ENCODE results near the gene OCRL. TPM values are rescaled to one million over a fixed set of nuclear protein-coding genes. Genes with fewer than 3 reads are reported as not detected.
"Not testable (repeated sequence)": the region's sequence is repeated elsewhere in the genome, so short reads cannot be mapped to it uniquely, and the experiment has no call there.

The OCRL gene
- polyA plus RNA-seq, 4 donors, result 8.4 to 20.3 (median 10.5) TPM

DNA sequence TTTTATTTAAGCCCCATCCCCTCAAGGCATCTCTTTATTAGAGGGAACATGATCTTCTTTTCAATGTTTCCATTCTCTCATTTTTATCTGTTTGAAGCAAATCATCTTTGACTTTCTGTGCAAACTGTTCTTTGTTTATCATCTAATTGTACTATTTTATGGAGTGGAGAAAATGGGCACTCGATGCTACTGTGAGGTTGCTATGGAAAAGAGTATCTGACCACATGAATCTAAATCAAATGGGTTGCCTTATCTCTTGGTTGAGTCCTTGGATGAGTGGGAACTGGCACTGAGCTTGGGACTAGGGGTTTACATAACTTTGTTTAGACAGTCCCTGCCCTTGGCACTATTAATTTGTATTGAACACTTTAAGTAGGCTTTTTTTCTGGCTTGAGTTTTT lies 9.1 kb downstream of the OCRL start:
- DNase-seq (no peak), FAIRE-seq (no peak)
- Histone ChIP-seq H3K36me3 (ENCODE audit: control insufficient read depth in 3 of 3, insufficient read depth in 2 of 3, low read depth in 1 of 3, low read length in 3 of 3) (peaks cover 0 to 6% (median 2%) of the 10 kb centered on the region in 3 donors), H3K4me3 (ENCODE audit: low read depth in 1 of 3, low read length in 3 of 3) (no peak overlapping the region), H3K9me3 (ENCODE audit: control insufficient read depth in 2 of 2, insufficient read depth in 1 of 2, low read depth in 1 of 2, low read length in 1 of 2) (no peaks in the 10 kb centered on the region), H3K4me1 (ENCODE audit: control insufficient read depth in 3 of 3, insufficient read depth in 2 of 3, low read depth in 1 of 3, low read length in 2 of 3) (no peaks in the 10 kb centered on the region), H3K27ac (ENCODE audit: low read depth in 1 of 3, low read length in 2 of 3) (no peak overlapping the region), H3K27me3 (ENCODE audit: control insufficient read depth in 3 of 3, insufficient read depth in 3 of 3, low read length in 3 of 3) (no peaks in the 10 kb centered on the region)
- 57 to 80% (median 78%) methylated on average over 1 of the region's 1 CpG for WGBS, 3 donors

DNA sequence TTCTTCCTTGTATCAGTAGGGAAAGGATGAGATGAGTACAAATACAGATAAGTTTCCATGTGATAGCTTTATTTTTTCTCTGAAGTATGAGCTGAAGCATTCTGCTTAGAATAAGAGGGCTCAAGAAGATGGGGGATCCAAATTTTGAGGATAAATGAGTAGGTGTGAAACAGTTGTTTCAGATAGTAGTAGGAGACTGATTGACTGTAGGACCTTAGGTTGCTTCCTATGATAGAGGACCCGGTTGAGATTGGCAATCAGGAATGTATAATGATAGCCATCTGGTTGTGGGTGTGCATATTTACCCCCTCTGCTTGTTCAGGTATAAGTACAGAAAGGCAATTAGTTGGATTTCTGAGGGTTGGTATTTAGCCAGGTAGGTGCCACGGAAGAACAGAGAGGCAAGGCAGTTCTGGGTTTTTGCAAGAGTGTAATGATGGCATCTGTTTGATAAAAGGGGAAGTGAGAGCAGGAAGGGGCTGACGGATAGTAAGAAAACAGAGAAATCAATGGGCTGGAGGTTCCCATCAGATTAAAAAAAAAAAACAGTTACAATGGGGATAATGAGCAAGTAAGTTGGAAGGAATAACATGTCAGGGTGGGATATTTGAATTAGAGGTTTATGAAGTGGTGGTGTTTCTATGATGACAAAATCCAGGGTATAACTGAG lies 13.7 kb downstream of the OCRL start:
- WGBS, 3 donors, result 66 to 86% (median 77%) methylated on average over 3 of the region's 3 CpGs

GRCh38 chrX:129554816-129555215 lies 14.8 kb downstream of the OCRL start:
- H3K9me3 ChIP-seq (ENCODE audit: control insufficient read depth in 2 of 2, insufficient read depth in 1 of 2, low read depth in 1 of 2, low read length in 1 of 2); H3K4me1 ChIP-seq (ENCODE audit: control insufficient read depth in 3 of 3, insufficient read depth in 2 of 3, low read depth in 1 of 3, low read length in 2 of 3); DNase-seq; H3K27me3 ChIP-seq (ENCODE audit: control insufficient read depth in 3 of 3, insufficient read depth in 3 of 3, low read length in 3 of 3); H3K4me3 ChIP-seq (ENCODE audit: low read depth in 1 of 3, low read length in 3 of 3); H3K36me3 ChIP-seq (ENCODE audit: control insufficient read depth in 3 of 3, insufficient read depth in 2 of 3, low read depth in 1 of 3, low read length in 3 of 3); FAIRE-seq; H3K27ac ChIP-seq (ENCODE audit: low read depth in 1 of 3, low read length in 2 of 3): not testable (repeated sequence)
- WGBS, 3 donors, result 94 to 97% (median 95%) methylated on average over 8 of the region's 8 CpGs

More for the DNA sequence above, 13.7 kb downstream of the OCRL start:
- H3K27me3 ChIP-seq (ENCODE audit: control insufficient read depth in 3 of 3, insufficient read depth in 3 of 3, low read length in 3 of 3), result no peaks in the 10 kb centered on the region
- H3K9me3 ChIP-seq (ENCODE audit: control insufficient read depth in 2 of 2, insufficient read depth in 1 of 2, low read depth in 1 of 2, low read length in 1 of 2), result no peaks in the 10 kb centered on the region
- H3K4me1 ChIP-seq (ENCODE audit: control insufficient read depth in 3 of 3, insufficient read depth in 2 of 3, low read depth in 1 of 3, low read length in 2 of 3), result no peaks in the 10 kb centered on the region
- H3K36me3 ChIP-seq (ENCODE audit: control insufficient read depth in 3 of 3, insufficient read depth in 2 of 3, low read depth in 1 of 3, low read length in 3 of 3), result peaks cover 0 to 2% (median 2%) of the 10 kb centered on the region in 3 donors
- DNase-seq (no peak), FAIRE-seq (no peak)
- no peak overlapping the region for H3K27ac ChIP-seq (ENCODE audit: low read depth in 1 of 3, low read length in 2 of 3)
- H3K4me3 ChIP-seq (ENCODE audit: low read depth in 1 of 3, low read length in 3 of 3), result no peak overlapping the region

GRCh38 chrX:129556806-129557315 lies 16.8 kb downstream of the OCRL start:
- H3K4me3 ChIP-seq (ENCODE audit: low read depth in 1 of 3, low read length in 3 of 3), result no peak overlapping the region
- no peaks in the 10 kb centered on the region for H3K9me3 ChIP-seq (ENCODE audit: control insufficient read depth in 2 of 2, insufficient read depth in 1 of 2, low read depth in 1 of 2, low read length in 1 of 2)
- FAIRE-seq (no peak), DNase-seq (no peak)
- 81 to 91% (median 86%) methylated on average over 5 of the region's 5 CpGs for WGBS, 3 donors
- no peaks in the 10 kb centered on the region for H3K4me1 ChIP-seq (ENCODE audit: control insufficient read depth in 3 of 3, insufficient read depth in 2 of 3, low read depth in 1 of 3, low read length in 2 of 3)
- H3K27ac ChIP-seq (ENCODE audit: low read depth in 1 of 3, low read length in 2 of 3), result no peak overlapping the region
- H3K27me3 ChIP-seq (ENCODE audit: control insufficient read depth in 3 of 3, insufficient read depth in 3 of 3, low read length in 3 of 3), result no peaks in the 10 kb centered on the region
- peaks cover 0 to 6% (median 0%) of the 10 kb centered on the region in 3 donors for H3K36me3 ChIP-seq (ENCODE audit: control insufficient read depth in 3 of 3, insufficient read depth in 2 of 3, low read depth in 1 of 3, low read length in 3 of 3)

DNA sequence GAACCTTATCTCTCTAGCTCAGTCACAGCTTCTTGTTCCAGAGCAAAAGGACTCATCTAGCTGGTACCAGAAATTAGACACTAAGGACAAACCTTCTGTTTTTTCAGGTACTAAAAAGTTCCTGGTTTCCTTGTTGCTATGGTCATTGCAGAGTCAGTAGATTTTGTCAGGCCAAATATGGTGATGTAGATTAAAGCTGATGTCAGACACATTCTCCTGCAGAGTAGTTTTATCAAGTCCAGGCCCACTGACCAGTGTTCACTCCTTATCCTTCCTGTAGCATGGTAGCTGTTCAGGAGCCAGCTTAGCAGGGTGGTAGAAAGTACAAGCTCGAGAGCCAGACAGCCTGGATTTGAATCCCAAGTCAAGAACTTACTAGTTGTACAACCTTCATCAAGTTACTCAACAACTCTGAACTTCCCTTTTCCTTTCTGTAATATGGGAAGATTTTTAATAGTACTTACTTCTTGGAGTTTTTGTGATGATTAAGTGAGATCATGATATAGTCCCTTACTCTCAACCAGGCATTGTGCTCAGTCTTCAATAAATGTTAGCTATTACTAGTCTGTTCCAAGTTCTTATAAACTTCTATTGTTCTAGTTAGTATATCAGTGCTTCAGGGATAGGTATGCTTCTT lies 17.9 kb downstream of the OCRL start:
- Histone ChIP-seq H3K4me1 (ENCODE audit: control insufficient read depth in 3 of 3, insufficient read depth in 2 of 3, low read depth in 1 of 3, low read length in 2 of 3) (no peaks in the 10 kb centered on the region), H3K36me3 (ENCODE audit: control insufficient read depth in 3 of 3, insufficient read depth in 2 of 3, low read depth in 1 of 3, low read length in 3 of 3) (peaks cover 0 to 6% (median 2%) of the 10 kb centered on the region in 3 donors), H3K9me3 (ENCODE audit: control insufficient read depth in 2 of 2, insufficient read depth in 1 of 2, low read depth in 1 of 2, low read length in 1 of 2) (no peaks in the 10 kb centered on the region), H3K4me3 (ENCODE audit: low read depth in 1 of 3, low read length in 3 of 3) (no peak overlapping the region), H3K27ac (ENCODE audit: low read depth in 1 of 3, low read length in 2 of 3) (no peak overlapping the region), H3K27me3 (ENCODE audit: control insufficient read depth in 3 of 3, insufficient read depth in 3 of 3, low read length in 3 of 3) (no peaks in the 10 kb centered on the region)
- 67 to 82% (median 80%) methylated on average over 1 of the region's 1 CpG for WGBS, 3 donors
- FAIRE-seq (no peak), DNase-seq (no peak)

- no peak overlapping the region for H3K27ac ChIP-seq (ENCODE audit: low read depth in 1 of 3, low read length in 2 of 3)
- H3K4me3 ChIP-seq (ENCODE audit: low read depth in 1 of 3, low read length in 3 of 3), result no peak overlapping the region
- H3K4me1 ChIP-seq (ENCODE audit: control insufficient read depth in 3 of 3, insufficient read depth in 2 of 3, low read depth in 1 of 3, low read length in 2 of 3), result no peaks in the 10 kb centered on the region
- FAIRE-seq (no peak), DNase-seq (no peak)
- H3K36me3 ChIP-seq (ENCODE audit: control insufficient read depth in 3 of 3, insufficient read depth in 2 of 3, low read depth in 1 of 3, low read length in 3 of 3), result peaks cover 0 to 6% (median 2%) of the 10 kb centered on the region in 3 donors
- no peaks in the 10 kb centered on the region for H3K9me3 ChIP-seq (ENCODE audit: control insufficient read depth in 2 of 2, insufficient read depth in 1 of 2, low read depth in 1 of 2, low read length in 1 of 2)
- H3K27me3 ChIP-seq (ENCODE audit: control insufficient read depth in 3 of 3, insufficient read depth in 3 of 3, low read length in 3 of 3), result no peaks in the 10 kb centered on the region
- WGBS, 3 donors, result 95 to 100% (median 96%) methylated on average over 1 of the region's 1 CpG
Measured at GRCh38 chrX:129559783-129560182, 19.7 kb downstream of the OCRL start.

- no peak for DNase-seq
- Histone ChIP-seq H3K27me3 (ENCODE audit: control insufficient read depth in 3 of 3, insufficient read depth in 3 of 3, low read length in 3 of 3) (no peaks in the 10 kb centered on the region), H3K36me3 (ENCODE audit: control insufficient read depth in 3 of 3, insufficient read depth in 2 of 3, low read depth in 1 of 3, low read length in 3 of 3) (peaks cover 0 to 7% (median 2%) of the 10 kb centered on the region in 3 donors), H3K9me3 (ENCODE audit: control insufficient read depth in 2 of 2, insufficient read depth in 1 of 2, low read depth in 1 of 2, low read length in 1 of 2) (no peaks in the 10 kb centered on the region), H3K4me1 (ENCODE audit: control insufficient read depth in 3 of 3, insufficient read depth in 2 of 3, low read depth in 1 of 3, low read length in 2 of 3) (no peaks in the 10 kb centered on the region), H3K4me3 (ENCODE audit: low read depth in 1 of 3, low read length in 3 of 3) (no peak overlapping the region), H3K27ac (ENCODE audit: low read depth in 1 of 3, low read length in 2 of 3) (no peak overlapping the region)
- 68 to 93% (median 84%) methylated on average over 3 of the region's 3 CpGs for WGBS, 3 donors
- no peak for FAIRE-seq
Measured at GRCh38 chrX:129561453-129561852, 21.4 kb downstream of the OCRL start.

DNA sequence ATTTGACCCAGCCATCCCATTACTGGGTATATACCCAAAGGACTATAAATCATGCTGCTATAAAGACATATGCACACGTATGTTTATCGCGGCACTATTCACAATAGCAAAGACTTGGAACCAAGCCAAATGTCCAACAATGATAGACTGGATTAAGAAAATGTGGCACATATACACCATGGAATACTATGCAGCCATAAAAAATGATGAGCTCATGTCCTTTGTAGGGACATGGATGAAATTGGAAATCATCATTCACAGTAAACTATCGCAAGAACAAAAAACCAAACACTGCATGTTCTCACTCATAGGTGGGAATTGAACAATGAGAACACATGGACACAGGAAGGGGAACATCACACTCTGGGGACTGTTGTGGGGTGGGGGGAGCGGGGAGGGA lies 24.3 kb downstream of the OCRL start:
- H3K36me3 ChIP-seq (ENCODE audit: control insufficient read depth in 3 of 3, insufficient read depth in 2 of 3, low read depth in 1 of 3, low read length in 3 of 3); H3K4me1 ChIP-seq (ENCODE audit: control insufficient read depth in 3 of 3, insufficient read depth in 2 of 3, low read depth in 1 of 3, low read length in 2 of 3); H3K4me3 ChIP-seq (ENCODE audit: low read depth in 1 of 3, low read length in 3 of 3); H3K27me3 ChIP-seq (ENCODE audit: control insufficient read depth in 3 of 3, insufficient read depth in 3 of 3, low read length in 3 of 3); H3K9me3 ChIP-seq (ENCODE audit: control insufficient read depth in 2 of 2, insufficient read depth in 1 of 2, low read depth in 1 of 2, low read length in 1 of 2); H3K27ac ChIP-seq (ENCODE audit: low read depth in 1 of 3, low read length in 2 of 3); FAIRE-seq; DNase-seq: not testable (repeated sequence)
- 92 to 95% (median 94%) methylated on average over 1 to 4 of the region's 5 CpGs for WGBS, 3 donors

Measured in small intestine (tissue), 7 donors.